ENCODE measurements around the gene SLC22A23. TPM values are rescaled to one million over a fixed set of nuclear protein-coding genes. Genes with fewer than 3 reads are reported as not detected.

SLC22A23 gene
- total RNA-seq, 1 donor from 2014 or later = 0.95 TPM

DNA sequence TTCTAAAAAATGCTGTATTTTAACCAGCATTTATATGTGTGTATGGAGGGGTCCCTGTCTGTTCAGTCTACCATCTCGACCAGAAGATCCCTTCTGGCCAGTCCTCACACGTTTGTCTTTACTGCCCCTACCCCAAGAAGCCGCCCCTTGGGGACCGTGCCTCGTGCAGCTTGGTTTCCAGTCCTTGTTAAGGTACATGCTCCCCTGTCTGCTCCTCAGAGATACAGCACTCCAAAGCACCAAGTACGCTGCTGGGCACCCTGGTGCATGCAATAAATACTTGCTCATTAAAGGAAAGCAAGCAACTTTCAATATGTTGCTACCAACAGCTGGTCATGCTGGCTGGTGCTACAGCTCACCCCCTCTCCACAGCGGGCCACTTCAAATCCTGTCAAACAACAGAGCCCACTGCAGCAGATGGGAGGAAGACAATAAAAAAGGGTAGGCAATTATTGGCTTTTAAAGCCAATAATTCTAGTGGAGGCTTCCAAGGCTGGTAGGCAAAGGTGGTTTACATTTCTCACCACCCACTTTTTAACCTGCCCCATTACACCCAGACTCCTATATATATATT, 136.5 kb downstream of the SLC22A23 start:
- peaks cover 12% of the 10 kb centered on the region for H3K27me3 Mint-ChIP-seq
- DNase-seq = no peak
- CTCF ChIA-PET = no interaction called here
- no peak overlapping the region for H3K4me3 Mint-ChIP-seq
- intact Hi-C loops (cut with micrococcal nuclease) = no loop called here
- ATAC-seq (ENCODE audit: low read depth) = no peak
- H3K27ac Mint-ChIP-seq = no peak overlapping the region
- TF ChIP-seq CTCF (IDR thresholded peaks at IDR 0.05) = no peak
- no peaks in the 10 kb centered on the region for H3K9me3 Mint-ChIP-seq
- POLR2A ChIA-PET = no interaction called here
- no peaks in the 10 kb centered on the region for H3K36me3 Mint-ChIP-seq (ENCODE audit: low read depth)
- peaks cover 13% of the 10 kb centered on the region for H3K4me1 Mint-ChIP-seq

- ChIA-PET CTCF (no interaction called here), POLR2A (no interaction called here)
- no peak for DNase-seq
- Mint-ChIP-seq H3K9me3 (no peaks in the 10 kb centered on the region), H3K27me3 (peaks cover 15% of the 10 kb centered on the region), H3K4me1 (peaks cover 10% of the 10 kb centered on the region), H3K36me3 (ENCODE audit: low read depth) (no peaks in the 10 kb centered on the region), H3K4me3 (no peak overlapping the region), H3K27ac (no peak overlapping the region)
- intact Hi-C loops (cut with micrococcal nuclease) = no loop called here
- ATAC-seq (ENCODE audit: low read depth) = no peak
- no peak for TF ChIP-seq CTCF (IDR thresholded peaks at IDR 0.05)
Measured at GRCh38 chr6:3319610-3320200, 137.1 kb downstream of the SLC22A23 start.

GRCh38 chr6:3318821-3319540, 137.9 kb downstream of the SLC22A23 start:
- Mint-ChIP-seq H3K4me3 (no peak overlapping the region), H3K9me3 (no peaks in the 10 kb centered on the region), H3K27me3 (peaks cover 16% of the 10 kb centered on the region), H3K27ac (no peak overlapping the region), H3K36me3 (ENCODE audit: low read depth) (no peaks in the 10 kb centered on the region), H3K4me1 (peaks cover 7% of the 10 kb centered on the region)
- no peak for TF ChIP-seq CTCF (IDR thresholded peaks at IDR 0.05)
- no peak for ATAC-seq (ENCODE audit: low read depth)
- POLR2A ChIA-PET = no interaction called here
- DNase-seq = no peak
- CTCF ChIA-PET = no interaction called here
- intact Hi-C loops (cut with micrococcal nuclease) = no loop called here

DNA sequence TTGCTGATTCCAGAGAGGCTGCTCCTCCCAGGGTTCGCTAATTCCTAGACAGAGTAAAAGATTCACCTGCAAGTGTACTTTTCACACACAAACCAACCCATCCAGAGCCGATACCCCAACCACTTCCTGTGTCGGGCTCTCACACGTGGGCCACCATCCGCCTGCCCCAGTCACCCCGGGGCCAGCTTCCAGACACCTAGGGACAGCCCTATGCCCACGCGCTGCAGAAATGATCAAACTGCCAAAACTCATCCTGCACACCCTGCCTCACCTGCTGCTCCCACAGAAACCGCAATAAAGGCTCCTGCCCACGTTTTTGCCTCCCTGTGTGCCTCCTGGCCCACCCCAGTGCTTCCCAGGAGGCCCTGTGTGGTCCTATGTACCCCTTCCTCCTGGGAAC, 138.6 kb downstream of the SLC22A23 start:
- H3K9me3 Mint-ChIP-seq = no peaks in the 10 kb centered on the region
- peaks cover 7% of the 10 kb centered on the region for H3K4me1 Mint-ChIP-seq
- H3K27ac Mint-ChIP-seq = no peak overlapping the region
- H3K27me3 Mint-ChIP-seq = peaks cover 14% of the 10 kb centered on the region
- CTCF ChIA-PET = no interaction called here
- POLR2A ChIA-PET = no interaction called here
- no peak for TF ChIP-seq CTCF (IDR thresholded peaks at IDR 0.05)
- DNase-seq = no peak
- H3K36me3 Mint-ChIP-seq (ENCODE audit: low read depth) = no peaks in the 10 kb centered on the region
- ATAC-seq (ENCODE audit: low read depth) = no peak
- intact Hi-C loops (cut with micrococcal nuclease) = no loop called here
- no peak overlapping the region for H3K4me3 Mint-ChIP-seq

- H3K27ac Mint-ChIP-seq = no peak overlapping the region
- ChIA-PET POLR2A (no interaction called here), CTCF (no interaction called here)
- peaks cover 7% of the 10 kb centered on the region for H3K4me1 Mint-ChIP-seq
- no peaks in the 10 kb centered on the region for H3K9me3 Mint-ChIP-seq
- TF ChIP-seq CTCF (IDR thresholded peaks at IDR 0.05) = no peak
- H3K4me3 Mint-ChIP-seq = no peak overlapping the region
- intact Hi-C loops (cut with micrococcal nuclease) = no loop called here
- H3K36me3 Mint-ChIP-seq (ENCODE audit: low read depth) = no peaks in the 10 kb centered on the region
- peaks cover 14% of the 10 kb centered on the region for H3K27me3 Mint-ChIP-seq
- DNase-seq (no peak), ATAC-seq (ENCODE audit: low read depth) (no peak)
Measured at GRCh38 chr6:3317741-3318211, 139.1 kb downstream of the SLC22A23 start.

All from activated B cell treated with CpG ODN at 0.5 μM for 24 hours (primary cell).